ENCODE results near the gene ST7L. TPM values are rescaled to one million over a fixed set of nuclear protein-coding genes. Genes with fewer than 3 reads are reported as not detected.

The ST7L gene
- total RNA-seq, 1 experiment from 2014 or later, result 17.5 TPM

DNA sequence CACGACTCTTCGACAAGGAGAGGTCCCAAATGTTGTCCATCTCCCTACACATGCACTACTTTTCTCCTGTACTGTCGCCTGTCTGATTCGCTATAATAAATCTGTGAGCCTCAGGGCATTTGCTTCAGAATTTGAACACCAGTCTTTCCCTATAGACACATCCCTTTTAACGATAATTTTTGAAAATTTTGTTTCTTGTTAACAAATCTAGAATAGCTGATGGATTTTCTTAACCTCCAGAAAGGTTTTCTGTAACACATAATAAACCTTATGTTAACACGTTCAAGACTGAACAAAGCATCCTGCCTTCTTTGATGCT, 1.4 kb upstream of the ST7L start:
- no peaks in the 10 kb centered on the region for H3K9me2 ChIP-seq (replicated peaks; ENCODE audit: low read length)

DNA sequence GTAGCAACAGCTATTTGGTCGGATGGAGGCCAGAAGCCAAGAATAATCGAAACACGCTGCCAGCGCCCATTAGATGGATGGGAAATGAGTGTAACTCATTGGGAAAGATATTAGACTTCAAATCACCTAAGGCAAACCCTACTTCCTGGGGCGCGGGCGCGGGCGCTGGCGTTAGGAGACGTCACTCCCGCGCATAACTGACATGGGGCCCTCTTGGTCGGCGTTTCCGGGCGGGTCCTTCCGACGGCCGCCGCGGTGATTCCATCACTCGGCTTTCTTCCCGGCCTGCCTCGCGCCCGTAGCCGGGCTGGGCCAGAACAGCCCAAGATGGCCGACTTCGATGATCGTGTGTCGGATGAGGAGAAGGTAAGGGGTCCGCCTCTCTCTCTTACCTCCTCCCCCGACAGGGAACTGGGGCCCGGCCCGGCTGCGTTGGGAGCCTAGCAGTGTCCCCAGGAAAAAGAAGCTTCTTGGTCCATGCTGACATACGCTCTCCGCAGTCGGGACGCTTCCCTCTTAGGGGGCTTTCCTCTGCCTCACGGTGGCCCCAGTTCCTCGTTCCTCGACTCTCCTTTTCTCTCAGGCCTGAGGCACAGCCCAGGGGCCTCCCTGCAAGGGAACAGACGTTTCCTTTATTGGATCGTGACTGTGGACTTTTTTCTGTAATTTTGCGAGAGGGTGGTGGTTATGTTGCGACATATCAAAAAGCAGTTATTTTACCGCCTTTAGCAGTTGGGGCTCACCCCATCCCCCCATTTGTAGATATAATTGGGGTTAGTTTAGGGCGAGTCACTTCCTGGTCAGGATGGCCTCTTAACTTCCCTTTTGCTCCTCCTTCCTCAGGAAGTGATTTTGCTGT, 806 bp upstream of the ST7L start, which contains the start of gene CAPZA1:
TSS of gene CAPZA1 (plus strand) at position 315 of the 859 bp plus-strand sequence. CDS start at position 328, 13 bp downstream.
- H3K4me1 ChIP-seq (ENCODE audit: insufficient read depth, low read length), result peaks cover 22% of the 10 kb centered on the region
- TF ChIP-seq EZH2 (IDR thresholded peaks at IDR 0.05; ENCODE audit: low read length, unreplicated experiment), result no peak
- TF ChIP-seq, protein P1, sequence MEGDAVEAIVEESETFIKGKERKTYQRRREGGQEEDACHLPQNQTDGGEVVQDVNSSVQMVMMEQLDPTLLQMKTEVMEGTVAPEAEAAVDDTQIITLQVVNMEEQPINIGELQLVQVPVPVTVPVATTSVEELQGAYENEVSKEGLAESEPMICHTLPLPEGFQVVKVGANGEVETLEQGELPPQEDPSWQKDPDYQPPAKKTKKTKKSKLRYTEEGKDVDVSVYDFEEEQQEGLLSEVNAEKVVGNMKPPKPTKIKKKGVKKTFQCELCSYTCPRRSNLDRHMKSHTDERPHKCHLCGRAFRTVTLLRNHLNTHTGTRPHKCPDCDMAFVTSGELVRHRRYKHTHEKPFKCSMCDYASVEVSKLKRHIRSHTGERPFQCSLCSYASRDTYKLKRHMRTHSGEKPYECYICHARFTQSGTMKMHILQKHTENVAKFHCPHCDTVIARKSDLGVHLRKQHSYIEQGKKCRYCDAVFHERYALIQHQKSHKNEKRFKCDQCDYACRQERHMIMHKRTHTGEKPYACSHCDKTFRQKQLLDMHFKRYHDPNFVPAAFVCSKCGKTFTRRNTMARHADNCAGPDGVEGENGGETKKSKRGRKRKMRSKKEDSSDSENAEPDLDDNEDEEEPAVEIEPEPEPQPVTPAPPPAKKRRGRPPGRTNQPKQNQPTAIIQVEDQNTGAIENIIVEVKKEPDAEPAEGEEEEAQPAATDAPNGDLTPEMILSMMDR (conservative IDR thresholded peaks at IDR 0.05; ENCODE audit: low read depth, low read length), result no peak
- BruUV-seq (replicated peaks), result no TSS peak
- peak within 1 kb of the TSS; percentile 96 for H2AFZ ChIP-seq (ENCODE audit: low read length)
- peak within 1 kb of the TSS; percentile 99 for H3K9ac ChIP-seq (ENCODE audit: low read length)
- peak within 1 kb of the TSS; percentile 93 for H3K27ac ChIP-seq (ENCODE audit: low read length)
- H3K9me3 ChIP-seq (ENCODE audit: low read length), result no peaks in the 10 kb centered on the region
- intact Hi-C loops (cut with micrococcal nuclease), result loop anchor here (1.0 kb wide), 2 partner anchors 88 to 225 kb away; partner anchors contain the start of gene RHOC
- H4K20me1 ChIP-seq (ENCODE audit: low read length), result peaks cover 29% of the 10 kb centered on the region
- ChIA-PET POLR2A (ENCODE audit: unreplicated experiment) (interaction anchor here (0.6 to 1.1 kb wide), 3 partner anchors 95 to 770 kb away, joined by 3 to 10 read pairs (median 3); partner anchors contain the start of genes MAGI3 and PPM1J), CTCF (interaction anchor here (0.7 to 1.1 kb wide), 2 partner anchors 118 to 250 kb away, joined by 3 read pairs; no protein-coding TSS in a partner anchor)
- H3K27me3 ChIP-seq (ENCODE audit: low read length), result no peaks in the 10 kb centered on the region
- peaks cover under 1% of the 10 kb centered on the region; the same call in 1 of the 2 replicates for H3K36me3 ChIP-seq (ENCODE audit: low read depth, low read length)
- no peaks in the 10 kb centered on the region for H3K9me2 ChIP-seq (replicated peaks; ENCODE audit: low read length)
- peak within 1 kb of the TSS; percentile 90 for H3K4me3 ChIP-seq (ENCODE audit: low read length)
- peaks cover 94% of the 10 kb centered on the region for H3K79me2 ChIP-seq (ENCODE audit: low read length)
- DNase-seq, result peak; percentile 90
- ATAC-seq, result peak; percentile 85
- H3K4me2 ChIP-seq (ENCODE audit: low read length), result peak within 1 kb of the TSS; percentile 97
- no peaks in the 10 kb centered on the region for H3F3A ChIP-seq (ENCODE audit: low read length, unreplicated experiment)

More for the DNA sequence above, 1.4 kb upstream of the ST7L start:
- ATAC-seq, result no peak
- peak overlapping the region; percentile 99 for H3K9ac ChIP-seq (ENCODE audit: low read length)
- peaks cover 96% of the 10 kb centered on the region for H3K79me2 ChIP-seq (ENCODE audit: low read length)
- intact Hi-C loops (cut with micrococcal nuclease), result no loop called here
- no peaks in the 10 kb centered on the region for H3K9me3 ChIP-seq (ENCODE audit: low read length)
- TSS peak; percentile 51 for BruUV-seq (replicated peaks)
- no peaks in the 10 kb centered on the region for H3K27me3 ChIP-seq (ENCODE audit: low read length)
- no peak overlapping the region for H2AFZ ChIP-seq (ENCODE audit: low read length)
- TF ChIP-seq EZH2phosphoT487 (IDR thresholded peaks at IDR 0.05; ENCODE audit: borderline replicate concordance, low read length) (no peak), EZH2 (IDR thresholded peaks at IDR 0.05; ENCODE audit: low read length, unreplicated experiment) (no peak)
- TF ChIP-seq, protein P1 (conservative IDR thresholded peaks at IDR 0.05; ENCODE audit: low read depth, low read length), result no peak
- peaks cover 34% of the 10 kb centered on the region for H4K20me1 ChIP-seq (ENCODE audit: low read length)
- H3K27ac ChIP-seq (ENCODE audit: low read length), result peak overlapping the region; percentile 93
- H3K4me2 ChIP-seq (ENCODE audit: low read length), result peak overlapping the region; percentile 97
- ChIA-PET POLR2A (ENCODE audit: unreplicated experiment) (no interaction called here), CTCF (no interaction called here)
- peaks cover 7% of the 10 kb centered on the region; the same call in 1 of the 2 replicates for H3K36me3 ChIP-seq (ENCODE audit: low read depth, low read length)
- peaks cover 22% of the 10 kb centered on the region for H3K4me1 ChIP-seq (ENCODE audit: insufficient read depth, low read length)
- no peak for DNase-seq
- no peaks in the 10 kb centered on the region for H3F3A ChIP-seq (ENCODE audit: low read length, unreplicated experiment)
- H3K4me3 ChIP-seq (ENCODE audit: low read length), result peak overlapping the region; percentile 90

Data from PC-3 (cell line).